BE2C (cell line): ENCODE data around the gene OPN5. TPM values are rescaled to one million over a fixed set of nuclear protein-coding genes. Genes with fewer than 3 reads are reported as not detected.

Experiments used
- DNase-seq: peaks from one replicate; pipeline ENCODE4 v3.0.0-alpha.2; 2020
- H3K27me3 ChIP-seq: fragments of 250-450 bp; sonication (Bioruptor Pico); 2 replicates; pipeline ENCODE4 v1.5.1; 2020; ENCODE audit warnings: mild to moderate bottlenecking
- H3K36me3 ChIP-seq: fragments of 250-450 bp; sonication (Bioruptor Pico); 2 replicates; pipeline ENCODE4 v1.5.1; 2020; ENCODE audit warnings: mild to moderate bottlenecking
- H3K4me1 ChIP-seq: fragments of 250-450 bp; sonication (Bioruptor Pico); 2 replicates; pipeline ENCODE4 v1.5.1; 2020
- H3K4me3 ChIP-seq: 2 replicates; pipeline ENCODE4 v1.5.1; 2011; ENCODE audit warnings: low read depth, low read length
- H3K9me3 ChIP-seq: fragments of 250-450 bp; sonication (Bioruptor Pico); 2 replicates; pipeline ENCODE4 v1.5.1; 2020
- CTCF ChIP-seq: IDR thresholded peaks from 2 replicates; pipeline ENCODE4 v1.5.1; 2012; ENCODE audit warnings: mild to moderate bottlenecking, low read depth, low read length
- polyA plus RNA-seq: library from polyadenylated mRNA; unstranded; fragments of >200 nt; gene quantifications from one replicate; pipeline ENCODE4 v1.2.1, GENCODE V29; 2012; ENCODE audit warnings: low read depth, missing spikeins; ENCODE audit not compliant: insufficient read length, insufficient read depth

OPN5 gene
- polyA plus RNA-seq = 0.54 TPM

- Histone ChIP-seq H3K4me3 (no peak within 1 kb of the TSS), H3K4me1 (no peaks in the 10 kb centered on the region), H3K27me3 (no peaks in the 10 kb centered on the region), H3K36me3 (no peaks in the 10 kb centered on the region), H3K9me3 (no peaks in the 10 kb centered on the region)
- DNase-seq = no peak
- no peak for TF ChIP-seq CTCF
Measured at GRCh38 chr6:47781732-47782131, at the start of gene OPN5. TSS of gene OPN5 (plus strand) at chr6:47782032. CDS start at chr6:47782067, 35 bp downstream.

GRCh38 chr6:47733879-47734558, 47.8 kb upstream of the OPN5 start:
- DNase-seq = no peak
- Histone ChIP-seq H3K27me3 (no peaks in the 10 kb centered on the region), H3K4me3 (no peak overlapping the region), H3K9me3 (no peaks in the 10 kb centered on the region), H3K36me3 (no peaks in the 10 kb centered on the region), H3K4me1 (no peaks in the 10 kb centered on the region)
- no peak for TF ChIP-seq CTCF

- Histone ChIP-seq H3K4me1 (no peaks in the 10 kb centered on the region), H3K4me3 (no peak overlapping the region), H3K36me3 (no peaks in the 10 kb centered on the region), H3K9me3 (no peaks in the 10 kb centered on the region), H3K27me3 (no peaks in the 10 kb centered on the region)
- DNase-seq = no peak
- no peak for TF ChIP-seq CTCF
Measured at GRCh38 chr6:47734831-47735481, 46.9 kb upstream of the OPN5 start.

- Histone ChIP-seq H3K9me3 (no peaks in the 10 kb centered on the region), H3K4me1 (no peaks in the 10 kb centered on the region), H3K4me3 (no peak overlapping the region), H3K27me3 (no peaks in the 10 kb centered on the region), H3K36me3 (no peaks in the 10 kb centered on the region)
- no peak for DNase-seq
- no peak for TF ChIP-seq CTCF
Measured at GRCh38 chr6:47736083-47736700, 45.6 kb upstream of the OPN5 start.

- Histone ChIP-seq H3K4me1 (no peaks in the 10 kb centered on the region), H3K27me3 (no peaks in the 10 kb centered on the region), H3K4me3 (no peak overlapping the region), H3K9me3 (no peaks in the 10 kb centered on the region), H3K36me3 (no peaks in the 10 kb centered on the region)
- no peak for DNase-seq
- TF ChIP-seq CTCF = no peak
Measured at GRCh38 chr6:47737406-47737805, 44.4 kb upstream of the OPN5 start.

- Histone ChIP-seq H3K36me3 (no peaks in the 10 kb centered on the region), H3K9me3 (no peaks in the 10 kb centered on the region), H3K27me3 (no peaks in the 10 kb centered on the region), H3K4me1 (no peaks in the 10 kb centered on the region), H3K4me3 (no peak overlapping the region)
- no peak for TF ChIP-seq CTCF
- no peak for DNase-seq
Measured at GRCh38 chr6:47740714-47741113, 41.1 kb upstream of the OPN5 start.
